Measurements from ENCODE around the gene TGFBI.

The TGFBI gene

DNA sequence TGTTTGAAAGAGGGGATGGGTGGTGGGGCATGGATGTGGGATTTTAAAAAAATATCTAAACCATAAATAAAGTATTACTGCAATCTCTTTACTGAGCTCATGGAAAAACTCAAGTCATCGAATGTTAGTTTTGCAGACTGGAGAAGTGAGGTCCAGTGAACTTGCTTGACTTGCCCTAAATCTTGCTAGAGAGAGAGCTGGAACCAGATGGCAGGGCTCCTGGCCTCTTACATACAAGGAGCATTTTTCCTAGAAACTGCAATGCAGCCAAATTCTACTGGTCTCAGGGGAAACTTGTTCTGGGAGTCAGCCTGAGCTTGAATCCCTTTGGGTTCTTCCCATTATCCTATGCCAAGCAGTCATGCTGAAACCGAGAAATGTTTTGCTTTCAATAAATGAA, 2.9 kb upstream of the TGFBI start:
- no peak for DNase-seq (ENCODE audit: low read depth in 2 of 2)

DNA sequence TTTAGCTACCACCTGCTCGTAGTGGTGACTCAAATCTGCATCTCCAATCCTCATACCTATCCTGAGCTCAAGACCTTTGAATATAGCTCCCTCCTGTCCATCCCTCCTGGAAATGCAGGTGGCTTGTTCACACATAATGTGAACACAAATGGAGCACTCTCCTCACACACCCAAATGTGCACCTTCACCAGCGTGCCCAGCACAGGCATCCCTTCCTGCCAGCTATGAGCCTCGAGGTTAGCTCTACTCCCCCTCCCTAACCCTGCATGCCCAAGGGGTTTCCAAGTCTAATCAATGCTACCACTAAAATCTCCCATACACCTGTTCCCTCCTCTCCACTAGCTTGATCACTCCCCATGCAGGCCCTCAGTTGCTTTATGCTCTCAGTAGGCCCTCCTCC, 2.2 kb upstream of the TGFBI start:
- no peak for DNase-seq (ENCODE audit: low read depth in 2 of 2)

DNA sequence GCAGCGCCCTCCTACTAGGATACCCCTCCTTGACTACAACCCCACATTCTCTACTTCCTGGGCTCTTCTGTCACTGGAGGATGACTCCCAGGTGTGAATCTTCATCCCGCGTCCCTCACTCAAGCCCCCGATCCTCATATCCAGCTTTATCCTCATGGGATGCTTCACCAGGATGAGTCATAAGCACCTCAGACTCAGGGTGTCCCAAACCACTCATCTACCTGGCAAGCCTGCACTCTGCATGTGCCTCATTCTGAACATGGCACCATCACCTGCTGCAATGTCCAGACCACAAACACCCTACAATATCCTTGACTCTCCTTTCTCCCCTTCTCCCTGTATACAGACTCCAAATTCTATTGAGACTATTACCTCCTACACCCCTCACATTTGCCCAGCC, 1.5 kb upstream of the TGFBI start:
- no peak for DNase-seq (ENCODE audit: low read depth in 2 of 2)

- no peak for DNase-seq (ENCODE audit: low read depth in 2 of 2)
Measured at GRCh38 chr5:136028090-136028489, 698 bp upstream of the TGFBI start.

DNA sequence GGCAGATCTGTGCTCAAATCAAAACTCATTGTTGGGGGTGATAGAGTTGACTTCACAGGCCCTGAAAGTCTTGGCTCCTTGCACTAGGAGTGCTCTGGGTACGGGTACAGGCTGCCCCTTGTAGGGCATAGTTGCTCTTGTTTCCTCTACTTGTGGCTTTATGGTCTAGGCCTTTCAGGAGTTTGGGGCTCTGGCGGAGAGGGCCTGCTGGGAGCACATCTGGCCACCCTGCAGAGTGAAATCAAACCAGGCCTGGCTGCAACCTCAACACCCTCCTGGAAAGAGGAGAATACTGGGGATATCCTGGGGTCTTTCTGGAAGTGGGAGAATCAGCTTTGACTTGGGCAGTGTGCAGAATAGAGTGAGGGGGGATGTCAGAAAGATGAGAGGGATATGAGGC, 1.5 kb downstream of the TGFBI start:
- DNase-seq (ENCODE audit: low read depth in 2 of 2) = no peak

DNA sequence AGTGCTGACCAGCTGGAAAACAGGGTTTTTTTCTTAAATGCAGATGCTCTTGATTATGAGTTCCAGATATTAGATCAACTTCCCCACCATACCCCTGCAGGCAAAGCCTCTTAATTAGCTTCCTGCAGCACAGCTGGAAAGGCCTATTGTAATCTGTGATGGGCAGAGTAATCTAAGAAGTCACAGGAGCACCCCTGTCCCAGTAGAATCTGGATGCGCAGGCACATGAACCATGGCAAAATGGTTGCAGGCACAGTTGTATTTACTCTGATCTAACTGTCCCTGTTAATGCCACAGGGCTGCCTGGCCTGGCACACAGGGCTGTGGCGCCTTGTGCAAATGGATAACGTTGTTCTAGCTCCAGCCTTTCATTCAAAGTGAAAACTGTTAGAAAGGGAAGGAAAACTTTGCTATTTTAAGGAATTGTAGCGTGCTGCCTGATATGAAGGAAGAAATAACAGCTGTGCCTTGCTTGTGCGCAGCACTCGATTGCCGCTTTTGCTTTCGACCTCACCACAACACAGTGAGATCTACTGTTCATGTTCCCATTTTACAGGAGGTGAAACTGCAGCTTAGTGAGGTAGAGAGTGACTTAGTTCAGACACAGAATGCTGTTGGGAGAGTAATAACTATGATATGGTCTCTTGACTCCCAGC, 2.3 kb downstream of the TGFBI start:
- DNase-seq (ENCODE audit: low read depth in 2 of 2) = no peak

DNA sequence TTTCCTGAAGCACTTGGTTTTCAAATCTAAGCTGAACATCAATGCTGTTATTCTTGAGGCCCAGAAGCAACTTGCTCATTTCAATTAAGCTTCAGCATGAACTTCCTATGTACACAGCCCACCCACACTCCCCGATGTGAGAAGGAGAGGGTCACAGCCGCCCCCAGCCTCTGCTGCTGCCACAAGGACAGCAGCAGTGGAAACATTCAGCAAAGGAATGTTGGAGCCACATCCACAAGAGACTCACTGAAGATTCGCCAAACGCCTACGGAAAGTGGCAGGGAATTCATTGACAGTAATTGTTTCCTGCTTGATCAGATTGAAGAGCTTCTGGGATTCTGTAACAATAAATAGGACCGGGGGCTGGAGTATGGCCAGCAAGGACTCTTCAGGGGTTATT, 2.9 kb downstream of the TGFBI start:
- no peak for DNase-seq (ENCODE audit: low read depth in 2 of 2)

DNA sequence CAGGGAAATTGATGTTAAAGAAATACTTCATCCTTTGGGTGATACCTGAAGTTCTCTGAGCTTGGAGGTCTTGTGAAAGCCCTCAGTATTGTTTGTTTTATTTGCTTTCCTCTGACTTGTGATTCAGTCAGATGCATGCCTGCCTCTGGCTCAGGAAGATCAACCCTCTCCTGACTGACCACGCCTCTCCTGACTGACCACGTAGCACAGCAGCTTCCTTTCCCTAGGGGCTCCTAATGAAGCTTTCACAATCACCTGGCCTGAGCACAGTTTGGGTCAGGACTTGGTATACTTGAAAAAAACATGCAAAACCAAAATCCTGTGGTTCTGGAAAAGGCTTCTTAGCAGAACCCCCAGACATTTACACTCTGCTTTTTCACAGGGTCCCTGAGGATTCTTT, 3.8 kb downstream of the TGFBI start:
- DNase-seq (ENCODE audit: low read depth in 2 of 2) = no peak

DNA sequence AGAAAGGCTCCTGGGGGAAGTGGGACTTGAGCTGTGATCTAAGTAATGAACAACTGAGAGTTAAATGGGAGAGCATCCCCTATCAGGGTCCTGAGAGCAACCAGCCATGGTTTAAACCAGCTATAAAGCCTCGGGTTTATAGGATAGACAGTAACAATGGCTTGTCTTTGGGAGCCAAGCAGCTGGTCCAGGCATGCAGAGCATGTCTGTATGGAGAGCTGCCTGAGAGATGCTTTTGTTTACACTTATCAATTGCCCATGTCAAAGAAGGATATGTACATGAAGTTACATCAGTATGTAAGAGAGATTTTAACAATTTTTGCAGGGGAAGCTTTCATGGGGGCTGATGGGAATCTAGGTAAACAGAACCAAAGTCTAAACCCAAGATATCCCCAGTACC, 4.4 kb downstream of the TGFBI start:
- no peak for DNase-seq (ENCODE audit: low read depth in 2 of 2)

DNA sequence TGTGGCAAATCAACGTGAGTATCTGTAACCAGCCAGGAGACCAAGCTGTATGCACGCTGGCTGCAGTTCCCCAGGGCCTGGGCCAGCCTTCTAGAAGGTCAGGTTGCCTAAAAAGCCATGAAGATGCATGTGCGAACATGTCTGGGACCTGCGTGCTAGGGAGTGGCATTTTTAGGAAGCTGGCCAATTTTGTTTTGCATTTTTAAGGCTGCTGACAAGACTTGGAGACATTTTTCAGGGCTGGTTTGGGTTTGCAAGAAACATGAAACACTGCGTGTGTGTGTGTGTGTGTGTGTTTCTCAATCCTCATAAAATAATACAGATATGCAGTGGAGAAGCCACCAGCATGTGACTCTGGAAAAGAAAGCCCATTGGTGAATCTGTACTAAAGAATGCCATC, 5.1 kb downstream of the TGFBI start:
- no peak for DNase-seq (ENCODE audit: low read depth in 2 of 2)

DNA sequence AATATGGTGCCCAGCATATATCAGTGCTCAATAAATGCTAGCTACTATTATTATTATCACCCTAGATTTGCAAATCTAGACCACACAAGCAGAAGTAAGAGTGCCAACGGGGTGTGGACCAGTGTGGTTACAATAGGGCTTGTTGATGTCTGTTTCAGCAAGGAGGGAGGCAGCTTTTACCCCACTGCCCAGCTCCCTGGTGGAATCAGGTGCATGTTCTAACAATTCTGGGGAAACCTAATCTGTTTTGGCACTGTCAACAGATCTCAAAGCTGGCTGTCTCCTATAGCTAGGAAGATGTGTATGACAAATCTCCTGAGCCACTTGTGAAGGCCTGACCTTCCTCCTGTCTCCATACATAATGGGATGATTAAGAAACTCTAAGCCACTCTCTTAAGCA, 5.7 kb downstream of the TGFBI start:
- DNase-seq (ENCODE audit: low read depth in 2 of 2) = no peak

GRCh38 chr5:136034984-136035383, 6.2 kb downstream of the TGFBI start:
- no peak for DNase-seq (ENCODE audit: low read depth in 2 of 2)

GRCh38 chr5:136035837-136036236, 7.0 kb downstream of the TGFBI start:
- no peak for DNase-seq (ENCODE audit: low read depth in 2 of 2)

- DNase-seq (ENCODE audit: low read depth in 2 of 2) = no peak
Measured at GRCh38 chr5:136036293-136036911, 7.6 kb downstream of the TGFBI start.

DNA sequence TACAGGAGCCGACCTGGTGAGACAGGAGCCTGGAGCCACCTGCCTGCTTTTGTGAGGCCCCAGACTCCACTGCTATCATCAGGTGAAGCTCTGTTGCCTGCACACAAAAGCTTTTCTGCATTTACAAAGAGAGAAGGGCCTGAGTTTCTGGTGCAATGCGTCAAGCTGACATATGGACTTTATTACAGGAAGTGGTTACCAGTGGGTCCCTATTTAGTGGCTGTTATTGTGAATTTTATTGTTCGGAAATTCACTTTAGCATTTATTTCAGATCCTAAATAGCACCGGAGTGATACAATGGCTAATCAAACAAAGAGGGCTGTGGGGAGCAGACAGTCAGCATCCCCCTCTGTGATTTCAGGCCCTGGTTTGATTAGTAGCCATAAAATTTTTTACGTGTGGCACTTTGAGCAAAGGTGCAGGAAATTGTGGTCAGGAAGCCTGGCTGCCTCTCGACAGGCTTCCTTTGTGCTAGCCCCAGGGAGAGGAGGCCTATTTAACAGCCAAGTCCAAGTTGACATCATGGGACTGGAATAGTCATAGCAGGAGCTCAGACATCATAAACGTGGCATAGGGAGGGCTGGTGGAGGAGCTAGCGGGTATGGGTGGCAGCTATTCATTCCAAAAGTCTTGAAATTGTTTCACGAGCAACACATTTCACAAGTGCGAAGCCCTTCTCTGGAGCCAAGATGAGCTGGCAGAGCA, 8.4 kb downstream of the TGFBI start:
- DNase-seq (ENCODE audit: low read depth in 2 of 2) = no peak

DNA sequence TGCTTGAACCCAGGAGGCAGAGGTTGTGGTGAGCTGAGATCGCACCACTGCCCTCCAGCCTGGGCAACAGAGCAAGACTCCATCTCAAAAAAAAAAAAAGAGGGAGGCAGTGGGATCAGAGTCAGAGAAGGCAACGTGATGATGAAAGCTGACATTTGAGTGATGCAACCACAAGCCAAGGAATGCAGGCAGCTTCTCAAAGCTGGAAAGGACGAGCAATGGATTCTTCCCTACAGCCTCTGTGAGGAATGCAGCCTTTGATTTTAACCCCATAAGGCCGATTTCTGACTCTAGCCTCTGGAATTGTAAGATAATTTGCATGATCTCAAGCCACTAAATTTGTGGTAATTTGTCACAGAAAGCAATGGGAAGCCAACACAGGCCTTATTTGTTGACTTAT, 9.8 kb downstream of the TGFBI start:
- DNase-seq (ENCODE audit: low read depth in 2 of 2) = no peak

- no peak for DNase-seq (ENCODE audit: low read depth in 2 of 2)
Measured at GRCh38 chr5:136039202-136039601, 10.4 kb downstream of the TGFBI start.

- DNase-seq (ENCODE audit: low read depth in 2 of 2) = no peak
Measured at GRCh38 chr5:136040746-136041415, 12.1 kb downstream of the TGFBI start.

GRCh38 chr5:136042156-136042555, 13.4 kb downstream of the TGFBI start:
- no peak for DNase-seq (ENCODE audit: low read depth in 2 of 2)

DNA sequence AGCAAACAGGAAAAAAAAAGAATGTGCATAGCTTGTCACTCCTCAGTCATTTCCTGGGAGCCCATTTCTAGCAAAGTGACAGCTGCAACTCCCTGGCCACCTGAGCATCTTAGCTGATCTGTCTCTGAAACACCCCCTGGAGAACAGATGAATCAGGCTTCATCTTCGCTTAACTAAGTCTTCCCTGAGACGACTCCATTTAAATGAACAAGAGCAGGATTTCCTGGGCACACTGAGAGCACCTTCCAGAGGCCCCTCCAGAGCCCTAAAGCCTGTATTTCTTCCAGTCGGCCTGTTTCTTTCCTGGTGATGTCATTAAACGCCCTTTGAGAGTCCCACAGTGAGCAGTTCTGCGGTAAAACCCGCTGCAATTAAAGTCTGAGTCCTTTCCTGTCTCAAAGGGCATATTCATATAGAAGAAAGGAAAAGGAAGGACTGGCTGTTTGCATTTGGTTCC, 13.9 kb downstream of the TGFBI start:
- DNase-seq (ENCODE audit: low read depth in 2 of 2) = no peak

GRCh38 chr5:136043551-136043950, 14.8 kb downstream of the TGFBI start:
- no peak for DNase-seq (ENCODE audit: low read depth in 2 of 2)

- no peak for DNase-seq (ENCODE audit: low read depth in 2 of 2)
Measured at GRCh38 chr5:136043968-136044610, 15.3 kb downstream of the TGFBI start.

All from stimulated activated CD8-positive, alpha-beta memory T cell treated with anti-CD3 and anti-CD28 coated beads, Interleukin-15, amount 100 ng/mL, for 4 hours (primary cell).